22Rv1 (cell line): ENCODE measurements around the gene AFF1.
A peak's percentile ranks its signal among the peaks of the same experiment; 100 is the strongest.

Source experiments
- H3K27ac ChIP-seq: fragments of 450-650 bp; 2 replicates; pipeline ENCODE4 v1.5.1; 2017
- ZFX ChIP-seq: fragments of 450-650 bp; IDR thresholded peaks from 2 replicates; pipeline ENCODE4 v1.6.1; 2017; ENCODE audit warnings: antibody characterized with exemption, borderline replicate concordance
- TF ChIP-seq, protein P1 (sequence below): fragments of 450-650 bp; IDR thresholded peaks from 2 replicates; pipeline ENCODE4 v1.5.1; 2017; ENCODE audit warnings: mild to moderate bottlenecking

AFF1 gene

GRCh38 chr4:87180767-87181166 lies 246.0 kb downstream of the AFF1 start:
- TF ChIP-seq ZFX = no peak
- TF ChIP-seq, protein P1, sequence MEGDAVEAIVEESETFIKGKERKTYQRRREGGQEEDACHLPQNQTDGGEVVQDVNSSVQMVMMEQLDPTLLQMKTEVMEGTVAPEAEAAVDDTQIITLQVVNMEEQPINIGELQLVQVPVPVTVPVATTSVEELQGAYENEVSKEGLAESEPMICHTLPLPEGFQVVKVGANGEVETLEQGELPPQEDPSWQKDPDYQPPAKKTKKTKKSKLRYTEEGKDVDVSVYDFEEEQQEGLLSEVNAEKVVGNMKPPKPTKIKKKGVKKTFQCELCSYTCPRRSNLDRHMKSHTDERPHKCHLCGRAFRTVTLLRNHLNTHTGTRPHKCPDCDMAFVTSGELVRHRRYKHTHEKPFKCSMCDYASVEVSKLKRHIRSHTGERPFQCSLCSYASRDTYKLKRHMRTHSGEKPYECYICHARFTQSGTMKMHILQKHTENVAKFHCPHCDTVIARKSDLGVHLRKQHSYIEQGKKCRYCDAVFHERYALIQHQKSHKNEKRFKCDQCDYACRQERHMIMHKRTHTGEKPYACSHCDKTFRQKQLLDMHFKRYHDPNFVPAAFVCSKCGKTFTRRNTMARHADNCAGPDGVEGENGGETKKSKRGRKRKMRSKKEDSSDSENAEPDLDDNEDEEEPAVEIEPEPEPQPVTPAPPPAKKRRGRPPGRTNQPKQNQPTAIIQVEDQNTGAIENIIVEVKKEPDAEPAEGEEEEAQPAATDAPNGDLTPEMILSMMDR = no peak

GRCh38 chr4:87185146-87185870 lies 250.5 kb downstream of the AFF1 start:
- no peak overlapping the region for H3K27ac ChIP-seq
- no peak for TF ChIP-seq ZFX
- TF ChIP-seq, protein P1 = no peak

More at GRCh38 chr4:87180767-87181166, 246.0 kb downstream of the AFF1 start:
- no peak overlapping the region for H3K27ac ChIP-seq

- peak overlapping the region; percentile 3; the same call in 1 of the 2 replicates for H3K27ac ChIP-seq
- TF ChIP-seq, protein P1 = no peak
- no peak for TF ChIP-seq ZFX
These were observed 253.2 kb downstream of the AFF1 start for GRCh38 chr4:87188048-87188447.

DNA sequence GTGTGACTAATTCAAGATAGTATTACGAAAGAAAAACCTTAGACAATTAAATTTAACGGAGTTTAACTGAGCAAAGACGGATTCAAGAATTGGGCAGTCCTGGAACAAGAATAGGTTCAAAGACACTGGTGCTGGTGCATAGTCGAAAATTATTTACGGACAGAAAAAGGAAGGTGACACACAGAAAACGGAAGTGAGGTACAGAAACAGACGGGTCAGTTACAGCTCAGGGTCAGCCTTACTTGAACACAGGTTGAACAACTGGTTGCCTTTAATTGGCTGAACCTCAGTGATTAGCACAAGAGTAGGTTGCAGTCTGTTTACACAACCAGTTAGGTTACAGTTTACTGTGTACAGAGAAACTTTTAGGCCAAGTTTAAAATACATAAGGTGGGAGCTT lies 254.1 kb downstream of the AFF1 start:
- no peak for TF ChIP-seq ZFX
- TF ChIP-seq, protein P1 = no peak
- H3K27ac ChIP-seq = no peak overlapping the region
